WI38 (cell line): ENCODE data around the gene AMFR.
A peak's percentile ranks its signal among the peaks of the same experiment; 100 is the strongest.

Experiments
- H3K4me3 ChIP-seq: 2 replicates; pipeline ENCODE4 v1.5.1; 2011; ENCODE audit warnings: low read depth, mild to moderate bottlenecking, control low read depth, low read length
- CTCF ChIP-seq: IDR thresholded peaks from 2 replicates; pipeline ENCODE4 v1.5.1; 2012; ENCODE audit warnings: low read depth, mild to moderate bottlenecking, control low read depth, low read length

AMFR gene

GRCh38 chr16:56425439-56425832 is at the start of gene AMFR:
Gene AMFR (minus strand): TSS chr16:56425545. CDS start chr16:56425327, 218 bp downstream.
- H3K4me3 ChIP-seq, result peak within 1 kb of the TSS; percentile 78
- 0 out of 2 replicates have a peak, but pooled peaks have one; percentile 15 for TF ChIP-seq CTCF

DNA sequence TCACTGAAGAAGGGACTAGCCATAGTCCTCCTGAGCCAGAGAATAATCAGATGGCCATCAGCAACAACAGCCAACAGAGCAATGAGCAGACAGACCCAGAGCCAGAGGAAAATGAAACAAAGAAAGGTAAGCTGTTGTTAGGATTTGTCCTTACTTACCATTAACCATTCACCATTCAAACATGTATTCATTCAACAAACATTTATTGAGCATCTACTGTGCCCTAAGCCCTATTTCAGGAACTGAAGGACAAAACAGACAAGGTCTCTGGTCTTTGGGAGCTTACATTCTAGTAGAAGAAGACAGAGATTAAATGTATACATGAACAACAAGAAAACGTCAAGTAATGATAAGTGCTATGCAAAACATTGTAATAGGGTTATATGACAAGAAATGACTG is 45.3 kb upstream of the AMFR start:
- H3K4me3 ChIP-seq, result no peak overlapping the region
- TF ChIP-seq CTCF, result no peak

- TF ChIP-seq CTCF, result no peak
- H3K4me3 ChIP-seq, result no peak overlapping the region
These were observed 44.9 kb upstream of the AMFR start for GRCh38 chr16:56470232-56470631.

GRCh38 chr16:56469748-56470147 is 44.4 kb upstream of the AMFR start:
- no peak for TF ChIP-seq CTCF

DNA sequence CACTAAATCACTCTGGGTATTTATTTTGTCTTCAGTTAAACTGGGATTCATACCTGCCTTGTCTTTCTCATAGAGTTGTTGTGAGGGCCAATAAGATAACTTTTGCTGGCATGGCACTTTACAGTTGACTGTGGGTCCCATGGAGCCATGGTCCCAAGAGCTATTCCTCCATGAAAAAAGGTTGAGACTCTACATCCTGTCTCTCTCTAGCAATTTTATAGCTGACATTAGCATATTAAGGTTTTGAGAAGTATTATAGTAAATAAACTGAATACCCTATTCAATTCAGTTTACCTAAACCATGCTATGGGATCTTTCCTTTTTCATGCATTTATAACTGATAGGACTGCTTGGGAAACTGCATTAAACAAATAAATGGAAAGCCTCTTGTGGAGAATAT is 43.5 kb upstream of the AMFR start:
- H3K4me3 ChIP-seq, result no peak overlapping the region
- no peak for TF ChIP-seq CTCF

More at GRCh38 chr16:56469748-56470147, 44.4 kb upstream of the AMFR start:
- no peak overlapping the region for H3K4me3 ChIP-seq

- no peak for TF ChIP-seq CTCF
- H3K4me3 ChIP-seq, result no peak overlapping the region
These were observed 41.0 kb upstream of the AMFR start for GRCh38 chr16:56466344-56466743.

DNA sequence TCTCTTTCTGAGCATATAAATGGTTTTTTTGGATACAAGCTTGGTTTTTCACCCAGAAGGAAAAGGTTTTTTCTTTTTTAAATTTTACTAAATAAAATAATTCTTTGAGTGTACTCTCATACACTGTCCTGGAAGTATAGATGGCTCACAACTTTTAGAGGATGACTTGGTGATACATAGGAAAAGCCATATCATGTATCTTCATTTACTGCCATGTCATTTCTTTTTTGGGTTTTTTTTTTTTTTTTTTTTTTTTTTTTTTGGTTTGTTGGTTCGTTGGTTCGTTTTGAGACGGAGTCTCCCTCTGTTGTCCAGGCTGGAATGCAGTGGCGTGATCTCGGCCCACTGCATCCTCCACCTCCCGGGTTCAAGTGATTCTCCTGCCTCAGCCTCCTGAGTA is 37.8 kb upstream of the AMFR start:
- no peak overlapping the region for H3K4me3 ChIP-seq
- TF ChIP-seq CTCF, result no peak
